GM23338 (cell line): Measurements from ENCODE around the gene KATNIP.

Experiments
- CTCF ChIP-seq, 2 experiments: fragments of 200-600 bp in 1 of 2; sonication (generic) in 1 of 2; conservative IDR thresholded peaks; 2 replicates each; pipeline versions ENCODE4 v1.5.1 to v1.6.1; 2016 to 2017; ENCODE audit warnings: antibody characterized with exemption in 2 of 2, low read depth in 2 of 2, mild to moderate bottlenecking in 2 of 2, moderate library complexity in 1 of 2
- EZH2 ChIP-seq: fragments of 200-600 bp; sonication (generic); IDR thresholded peaks from one replicate; pipeline ENCODE4 v1.8.0; 2017; ENCODE audit warnings: antibody characterized with exemption, mild to moderate bottlenecking, low read depth; ENCODE audit not compliant: unreplicated experiment
- EZH2phosphoT487 ChIP-seq: fragments of 200-600 bp; sonication (generic); IDR thresholded peaks from one replicate; pipeline ENCODE4 v1.8.1; 2018; ENCODE audit warnings: antibody characterized with exemption; ENCODE audit not compliant: unreplicated experiment
- POLR2AphosphoS5 ChIP-seq: IDR thresholded peaks from 2 replicates; pipeline ENCODE4 v1.6.1; 2016; ENCODE audit warnings: antibody characterized with exemption, low read depth

GRCh38 chr16:27517664-27518063, 32.3 kb upstream of the KATNIP start:
- TF ChIP-seq CTCF (conservative IDR thresholded peaks at IDR 0.05; ENCODE audit: low read depth in 2 of 2) (no peak), POLR2AphosphoS5 (no peak), EZH2phosphoT487 (no peak), EZH2 (no peak)
